Transverse colon (tissue), 4 donors: ENCODE measurements around the gene ASIC2. TPM values are rescaled to one million over a fixed set of nuclear protein-coding genes. Genes with fewer than 3 reads are reported as not detected.
"Not testable (repeated sequence)": the region's sequence is repeated elsewhere in the genome, so short reads cannot be mapped to it uniquely, and the experiment has no call there.

ENCODE experiments used
- DNase-seq: peaks from one replicate; pipeline ENCODE4 v3.0.0-alpha.2; 2019
- H3K27ac ChIP-seq, 4 donors: fragments of 200-600 bp; sonication (generic); 2 replicates each; pipeline ENCODE4 v1.5.1; 2016 to 2018; ENCODE audit warnings: inconsistent platforms in 4 of 4
- H3K27me3 ChIP-seq: fragments of 200-600 bp; sonication (generic); 2 replicates; pipeline ENCODE4 v1.5.1; 2017; ENCODE audit warnings: inconsistent platforms
- H3K36me3 ChIP-seq, 4 donors: fragments of 200-600 bp; sonication (generic); 2 replicates each; pipeline ENCODE4 v1.5.1; 2017 to 2019; ENCODE audit warnings: inconsistent platforms in 4 of 4
- H3K4me1 ChIP-seq, 4 donors: fragments of 200-600 bp; sonication (generic); 2 replicates each; pipeline ENCODE4 v1.5.1; 2017 to 2020; ENCODE audit warnings: inconsistent platforms in 4 of 4
- H3K4me3 ChIP-seq, 4 donors: fragments of 200-600 bp; sonication (generic); 1 replicate in 1 of 4; 2 replicates in 3 of 4; pipeline versions ENCODE4 v1.5.1 to v1.6.1; 2017 to 2019; ENCODE audit warnings: inconsistent platforms in 4 of 4
- H3K9me3 ChIP-seq, 2 donors: fragments of 200-600 bp; sonication (generic); 2 replicates each; pipeline ENCODE4 v1.5.1; 2017 to 2019; ENCODE audit warnings: inconsistent platforms in 2 of 2
- EP300 ChIP-seq: sonication (generic); formaldehyde crosslinking; IDR thresholded peaks from one replicate; pipeline ENCODE4 v1.6.1; 2017; ENCODE audit warnings: antibody characterized with exemption, low read depth
- POLR2A ChIP-seq: fragments of 450-650 bp; IDR thresholded peaks from one replicate; pipeline ENCODE4 v1.6.1; 2016; ENCODE audit warnings: antibody characterized with exemption, mild to moderate bottlenecking, moderate library complexity
- POLR2AphosphoS5 ChIP-seq, 3 donors: sonication (generic); formaldehyde crosslinking; IDR thresholded peaks; one replicate each; pipeline ENCODE4 v1.6.1; 2016; ENCODE audit warnings: antibody characterized with exemption in 3 of 3
- WGBS, 2 donors: methylation state at CpG; one replicate each; pipeline ENCODE4 v1.1.5; 2018; ENCODE audit warnings: low coverage in 1 of 2; 5-methylcytosine and 5-hydroxymethylcytosine counted together
- in situ Hi-C, 4 donors: fragments of 200-750 bp; cut with MboI; loops; one replicate each; pipeline versions ENCODE4 v1.15.0 to v1.15.1; 2017; ENCODE audit warnings: low sequenced_read_pairs in 3 of 4, low pct_ligation_motif_present in 1 of 4, low pct_unique_long_range_greater_than_20kb in 1 of 4
- intact Hi-C: fragments of 100-400 bp; cut with DNase I; formaldehyde crosslinking; loops from one replicate; pipeline ENCODE4 v1.15.1; 2023; ENCODE audit warnings: low total_unique reads
- total RNA-seq, 4 donors: library from RNA; depleted of rRNA; stranded (reverse); fragments of >200 nt; gene quantifications; one replicate each; pipeline ENCODE4 v1.1.0, GENCODE V29; 2016
- TF ChIP-seq, protein P1 (sequence below), 5 experiments: fragments of 200-600 bp in 3 of 5; fragments of 450-650 bp in 2 of 5; sonication (generic) in 3 of 5; IDR thresholded peaks; 1 replicate in 2 of 5; 2 replicates in 3 of 5; pipeline ENCODE4 v1.5.1; 2016 to 2017; ENCODE audit warnings: antibody characterized with exemption in 5 of 5, inconsistent platforms in 3 of 5, mild to moderate bottlenecking in 2 of 5, moderate library complexity in 1 of 5

Gene ASIC2
- total RNA-seq, 4 donors from 2014 or later, result 0.16 to 0.55 TPM; not detected in 2

DNA sequence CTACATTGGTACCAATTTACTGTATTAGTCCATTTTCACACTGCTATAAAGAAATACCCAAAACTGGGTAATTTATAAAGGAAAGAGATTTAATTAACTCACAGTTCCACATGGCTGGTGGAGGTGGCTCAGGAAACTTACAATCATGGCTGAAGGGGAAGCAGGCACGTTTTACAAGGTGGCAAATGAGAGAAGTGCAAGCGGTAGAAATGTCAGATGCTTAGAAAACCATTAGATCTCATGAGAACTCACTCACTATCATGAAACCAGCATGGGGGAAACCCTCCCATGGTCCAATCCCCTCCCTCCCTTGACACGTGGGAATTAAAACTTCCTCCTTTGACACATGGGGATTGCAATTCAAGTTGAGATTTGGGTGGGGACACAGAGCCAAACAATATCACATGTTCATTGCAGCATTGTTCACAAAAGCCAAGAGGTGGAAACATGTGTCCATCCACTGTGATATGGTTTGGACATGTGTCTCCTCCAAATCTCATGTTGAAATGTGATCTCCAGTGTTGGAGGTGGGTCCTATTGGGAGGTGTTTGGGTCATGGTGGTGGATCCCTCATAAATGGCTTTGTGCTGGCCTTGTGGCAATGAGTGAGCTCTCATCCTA, 304.5 kb downstream of the ASIC2 start:
- Histone ChIP-seq H3K4me1 (peaks cover 0 to 18% (median 16%) of the 10 kb centered on the region in 4 donors), H3K9me3 (no peaks in the 10 kb centered on the region), H3K4me3 (no peak overlapping the region), H3K27ac (no peak overlapping the region), H3K27me3 (no peaks in the 10 kb centered on the region), H3K36me3 (no peaks in the 10 kb centered on the region)
- TF ChIP-seq, protein P1, sequence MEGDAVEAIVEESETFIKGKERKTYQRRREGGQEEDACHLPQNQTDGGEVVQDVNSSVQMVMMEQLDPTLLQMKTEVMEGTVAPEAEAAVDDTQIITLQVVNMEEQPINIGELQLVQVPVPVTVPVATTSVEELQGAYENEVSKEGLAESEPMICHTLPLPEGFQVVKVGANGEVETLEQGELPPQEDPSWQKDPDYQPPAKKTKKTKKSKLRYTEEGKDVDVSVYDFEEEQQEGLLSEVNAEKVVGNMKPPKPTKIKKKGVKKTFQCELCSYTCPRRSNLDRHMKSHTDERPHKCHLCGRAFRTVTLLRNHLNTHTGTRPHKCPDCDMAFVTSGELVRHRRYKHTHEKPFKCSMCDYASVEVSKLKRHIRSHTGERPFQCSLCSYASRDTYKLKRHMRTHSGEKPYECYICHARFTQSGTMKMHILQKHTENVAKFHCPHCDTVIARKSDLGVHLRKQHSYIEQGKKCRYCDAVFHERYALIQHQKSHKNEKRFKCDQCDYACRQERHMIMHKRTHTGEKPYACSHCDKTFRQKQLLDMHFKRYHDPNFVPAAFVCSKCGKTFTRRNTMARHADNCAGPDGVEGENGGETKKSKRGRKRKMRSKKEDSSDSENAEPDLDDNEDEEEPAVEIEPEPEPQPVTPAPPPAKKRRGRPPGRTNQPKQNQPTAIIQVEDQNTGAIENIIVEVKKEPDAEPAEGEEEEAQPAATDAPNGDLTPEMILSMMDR (IDR thresholded peaks at IDR 0.05), result no peak
- no peak for TF ChIP-seq EP300
- TF ChIP-seq POLR2AphosphoS5 (IDR thresholded peaks at IDR 0.05), result no peak
- no peak for TF ChIP-seq POLR2A
- intact Hi-C loops (no loop called here), in situ Hi-C loops (no loop called here)
- WGBS, 2 donors, result 72 to 82% methylated on average over 3 of the region's 3 CpGs
- DNase-seq, result no peak

DNA sequence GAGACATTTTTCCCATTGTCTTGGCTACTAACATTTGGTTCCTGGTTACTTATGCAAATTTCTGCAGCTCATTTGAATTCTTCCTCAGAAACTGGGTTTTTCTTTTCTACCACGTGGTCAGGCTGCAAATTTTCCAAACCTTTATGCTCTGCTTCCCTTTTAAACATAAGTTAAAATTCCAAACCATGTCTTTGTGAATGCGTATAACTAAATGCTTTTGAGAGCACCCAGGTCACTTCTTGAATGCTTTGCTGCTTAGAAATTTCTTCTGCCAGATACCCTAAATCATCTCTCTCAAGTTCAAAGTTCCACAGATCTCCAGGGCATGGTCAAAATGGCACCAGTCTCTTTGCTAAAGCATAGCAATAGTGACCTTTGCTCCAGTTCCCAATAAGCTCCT, 305.2 kb downstream of the ASIC2 start:
- intact Hi-C loops, H3K27ac ChIP-seq, H3K36me3 ChIP-seq, H3K4me3 ChIP-seq, H3K27me3 ChIP-seq, DNase-seq, in situ Hi-C loops, H3K9me3 ChIP-seq: not testable (repeated sequence)
- peaks cover 0 to 18% (median 16%) of the 10 kb centered on the region in 4 donors for H3K4me1 ChIP-seq
- WGBS, 2 donors, result 59 to 77% methylated on average over 2 of the region's 2 CpGs

DNA sequence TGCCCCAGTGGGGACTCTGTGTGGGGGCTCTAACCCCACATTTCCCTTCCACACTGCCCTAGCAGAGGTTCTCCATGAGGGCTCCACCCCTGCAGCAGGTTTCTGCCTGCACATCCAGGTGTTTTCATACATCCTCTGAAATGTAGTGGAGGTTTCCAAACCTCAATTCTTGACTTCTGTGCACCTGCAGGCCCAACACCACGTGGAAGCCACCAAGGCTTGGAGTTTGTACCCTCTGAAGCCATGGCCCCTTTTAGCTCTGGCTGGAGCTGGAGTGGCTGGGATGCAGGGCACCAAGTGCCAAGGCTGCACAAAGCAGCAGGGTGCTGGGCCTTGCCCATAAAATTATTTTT, 305.7 kb downstream of the ASIC2 start:
- H3K36me3 ChIP-seq, intact Hi-C loops, H3K9me3 ChIP-seq, H3K4me3 ChIP-seq, DNase-seq, H3K27ac ChIP-seq, in situ Hi-C loops, H3K27me3 ChIP-seq: not testable (repeated sequence)
- 63% methylated on average over 1 of the region's 1 CpG; no CpG with 5 or more reads in 1 of the 2 donors for WGBS, 2 donors
- H3K4me1 ChIP-seq, result peaks cover 0 to 18% (median 16%) of the 10 kb centered on the region in 4 donors

DNA sequence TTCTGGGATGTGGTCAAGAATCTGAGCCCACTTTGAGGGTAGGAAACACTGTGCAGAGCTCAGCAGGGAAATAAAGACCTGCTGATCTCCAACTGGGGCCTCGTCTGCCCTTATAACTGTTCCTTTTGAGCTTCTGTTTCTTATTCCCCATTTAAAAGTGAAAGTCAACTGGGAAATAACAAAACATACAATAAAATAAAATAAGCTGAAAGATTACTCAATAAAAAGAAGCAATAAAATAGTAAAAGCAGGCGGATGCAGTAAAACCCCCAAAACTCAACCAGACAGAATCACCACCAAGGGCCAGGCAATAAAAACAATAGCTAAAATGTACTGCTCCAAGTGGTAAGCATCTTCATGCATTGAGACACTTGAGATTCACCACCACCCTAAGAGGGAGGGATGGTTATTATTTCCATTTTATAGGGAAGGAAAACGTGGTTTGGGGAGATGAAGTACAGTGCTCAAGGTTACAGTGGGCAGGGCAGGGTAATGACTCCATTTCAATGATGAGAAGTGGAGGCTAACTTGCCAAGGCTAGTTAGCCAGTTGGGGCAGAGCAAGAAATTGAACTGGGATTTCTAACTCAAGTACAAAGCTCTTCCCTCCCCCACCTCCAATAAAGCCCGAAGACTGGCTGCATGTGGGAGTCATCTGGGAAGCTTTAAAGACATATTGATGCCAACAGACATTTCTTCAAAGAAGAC, 307.9 kb downstream of the ASIC2 start:
- H3K4me3 ChIP-seq, result no peak overlapping the region
- peak; percentile 22 for DNase-seq
- WGBS, 2 donors, result 22 to 26% methylated on average over 3 to 4 of the region's 4 CpGs
- TF ChIP-seq, protein P1 (IDR thresholded peaks at IDR 0.05), result no peak
- TF ChIP-seq POLR2A (no peak), POLR2AphosphoS5 (IDR thresholded peaks at IDR 0.05) (no peak), EP300 (no peak)
- H3K4me1 ChIP-seq, result peaks cover 0 to 21% (median 11%) of the 10 kb centered on the region in 4 donors
- peak overlapping the region in 3 of 4 donors; percentile 25 to 34 (median 29) for H3K27ac ChIP-seq
- H3K9me3 ChIP-seq, result peaks cover 7% of the 10 kb centered on the region in 2 donors
- intact Hi-C loops, result no loop called here
- H3K27me3 ChIP-seq, result no peaks in the 10 kb centered on the region
- in situ Hi-C loops, result no loop called here
- no peaks in the 10 kb centered on the region for H3K36me3 ChIP-seq

DNA sequence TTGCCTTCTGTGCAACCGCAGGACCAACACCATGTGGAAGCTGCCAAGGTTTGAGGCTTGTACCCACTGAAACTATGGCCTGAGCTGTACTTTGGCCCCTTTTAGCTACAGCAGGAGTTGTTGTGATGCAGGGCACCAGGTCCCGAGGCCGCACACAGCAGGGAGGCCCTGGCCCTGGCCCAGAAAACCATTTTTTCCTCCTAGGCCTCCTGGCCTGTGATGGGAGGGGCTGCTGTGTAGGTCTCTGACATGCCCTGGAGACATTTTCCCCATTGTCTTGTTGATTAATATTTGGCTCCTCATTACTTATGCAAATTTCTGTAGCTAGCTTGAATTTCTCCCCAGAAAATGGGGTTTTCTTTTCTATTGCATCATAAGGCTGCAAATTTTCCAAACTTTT, 311.5 kb downstream of the ASIC2 start:
- DNase-seq, H3K4me3 ChIP-seq, H3K9me3 ChIP-seq, H3K27ac ChIP-seq, H3K36me3 ChIP-seq, H3K27me3 ChIP-seq, intact Hi-C loops, in situ Hi-C loops: not testable (repeated sequence)
- peaks cover 0 to 21% (median 10%) of the 10 kb centered on the region in 4 donors for H3K4me1 ChIP-seq
- WGBS, 2 donors, result 100% methylated on average over 3 of the region's 3 CpGs; no CpG with 5 or more reads in 1 of the 2 donors
